HG03558 (cell line): ENCODE data around the gene B4GALT7.
A peak's percentile ranks its signal among the peaks of the same experiment; 100 is the strongest.
"Not testable (repeated sequence)": the region's sequence is repeated elsewhere in the genome, so short reads cannot be mapped to it uniquely, and the experiment has no call there.

Experiments
- ATAC-seq: cut with Tn5 transposase; IDR thresholded peaks from one replicate; pipeline ENCODE4 v1.9.1; 2021; ENCODE audit warnings: moderate number of reproducible peaks; ENCODE audit not compliant: unreplicated experiment; ENCODE audit errors: extremely low read depth

B4GALT7 gene, protein sequence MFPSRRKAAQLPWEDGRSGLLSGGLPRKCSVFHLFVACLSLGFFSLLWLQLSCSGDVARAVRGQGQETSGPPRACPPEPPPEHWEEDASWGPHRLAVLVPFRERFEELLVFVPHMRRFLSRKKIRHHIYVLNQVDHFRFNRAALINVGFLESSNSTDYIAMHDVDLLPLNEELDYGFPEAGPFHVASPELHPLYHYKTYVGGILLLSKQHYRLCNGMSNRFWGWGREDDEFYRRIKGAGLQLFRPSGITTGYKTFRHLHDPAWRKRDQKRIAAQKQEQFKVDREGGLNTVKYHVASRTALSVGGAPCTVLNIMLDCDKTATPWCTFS

DNA sequence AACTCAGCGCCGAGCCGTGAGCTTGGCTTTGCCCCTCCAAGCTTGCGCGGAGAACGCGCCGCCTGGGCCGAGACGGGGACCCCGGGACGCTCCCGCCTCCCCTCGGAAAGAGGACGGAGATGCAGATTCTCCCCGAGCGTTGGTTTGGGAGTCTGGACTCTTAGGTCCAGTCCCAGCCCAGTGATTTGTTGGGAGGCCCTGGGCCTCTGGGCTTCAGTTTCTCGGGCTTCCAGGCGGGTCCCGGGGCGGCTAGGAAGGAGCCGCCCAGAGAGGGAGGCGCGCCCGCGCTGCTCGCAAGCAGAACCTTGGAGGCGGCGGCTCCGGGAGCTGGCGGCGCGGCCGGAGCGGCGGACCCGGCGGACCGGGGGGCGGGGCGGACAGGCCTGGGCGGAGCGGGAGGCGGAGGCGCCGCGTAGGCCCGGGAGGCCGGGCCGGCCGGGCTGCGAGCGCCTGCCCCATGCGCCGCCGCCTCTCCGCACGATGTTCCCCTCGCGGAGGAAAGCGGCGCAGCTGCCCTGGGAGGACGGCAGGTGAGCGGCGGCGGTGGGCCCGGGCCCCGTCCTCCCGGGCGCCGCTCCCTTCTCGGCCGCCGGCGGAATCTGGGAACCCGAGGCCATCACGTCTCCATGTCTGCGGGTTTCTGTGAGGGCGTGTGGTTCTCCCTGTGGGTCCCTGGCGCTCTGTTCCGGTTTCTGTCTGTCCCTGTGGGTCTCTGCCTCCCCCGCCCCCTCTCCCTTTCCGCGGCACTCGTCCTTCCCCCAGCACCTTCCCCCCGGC lies at the start of gene B4GALT7:
B4GALT7 (plus strand) TSS at position 402 of the 777 bp plus-strand sequence; CDS start at position 481, 79 bp downstream.
- peak; percentile 69 for ATAC-seq

DNA sequence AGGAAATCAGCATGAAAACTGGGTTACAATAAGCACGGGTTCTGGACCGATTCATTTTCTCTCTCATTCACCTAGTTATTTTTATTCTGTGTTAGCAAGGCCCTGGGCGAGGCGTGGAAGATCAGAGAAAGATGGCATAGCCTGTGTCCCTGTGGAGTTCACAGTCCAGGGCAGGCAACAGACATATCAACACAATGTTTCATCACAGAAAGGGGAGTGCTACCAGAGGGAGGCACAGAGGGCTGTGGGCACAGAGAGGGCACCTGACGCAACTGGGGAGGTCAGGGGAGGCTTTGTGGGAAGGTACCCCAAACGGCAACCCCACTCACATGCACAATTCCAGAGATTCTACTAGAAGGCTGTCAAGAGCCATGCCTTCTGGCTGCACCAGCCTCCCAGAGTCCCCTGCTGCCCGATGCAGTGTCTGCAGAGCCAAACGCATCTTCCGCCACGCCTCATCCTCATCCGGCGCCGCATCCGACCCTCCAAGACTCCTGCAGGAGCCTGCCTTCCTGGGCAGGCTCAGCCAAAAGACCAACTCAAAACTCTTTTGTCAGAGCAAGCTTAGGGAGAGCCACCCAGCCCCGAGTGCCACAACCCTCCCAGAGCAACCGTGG lies 47.0 kb upstream of the B4GALT7 start:
- no peak for ATAC-seq

DNA sequence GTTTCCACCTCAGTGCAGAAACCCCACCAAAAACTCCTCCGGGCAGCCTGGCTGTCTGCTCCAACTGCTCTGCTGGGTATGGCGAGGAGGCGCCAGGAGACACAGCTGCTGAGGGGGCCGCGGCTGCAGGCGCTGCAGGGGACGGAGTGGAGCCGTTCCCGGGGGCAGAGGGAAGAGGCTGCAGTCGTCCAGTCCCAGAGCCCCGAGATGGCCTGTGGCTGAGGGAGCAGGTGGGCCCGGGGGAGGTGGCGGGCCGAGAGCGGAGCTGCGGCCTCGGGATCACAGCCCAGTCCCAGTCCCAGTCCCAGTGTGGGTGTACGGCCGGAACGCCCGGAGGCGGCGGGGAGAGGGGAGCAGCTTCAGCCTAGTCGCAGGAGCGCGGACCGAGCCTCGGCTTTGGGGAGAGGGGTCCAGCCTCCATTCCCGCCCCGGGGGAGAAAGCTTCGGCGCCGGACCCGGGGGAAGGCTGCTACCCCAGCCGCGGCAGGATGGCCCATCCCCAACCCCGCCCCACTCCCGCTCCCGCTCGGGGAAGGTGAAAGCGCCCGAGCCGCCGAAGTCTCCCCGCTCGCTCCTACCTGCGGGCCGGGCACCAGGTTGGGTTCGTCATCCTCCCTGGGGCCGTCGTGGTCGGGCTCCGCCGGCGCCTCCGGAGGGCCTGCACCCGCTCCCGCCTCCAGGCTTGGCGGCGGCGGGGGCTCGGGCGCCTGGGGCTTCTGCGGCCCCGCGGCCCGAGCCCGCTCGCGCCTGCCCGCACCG lies 46.1 kb upstream of the B4GALT7 start:
- ATAC-seq: no peak

DNA sequence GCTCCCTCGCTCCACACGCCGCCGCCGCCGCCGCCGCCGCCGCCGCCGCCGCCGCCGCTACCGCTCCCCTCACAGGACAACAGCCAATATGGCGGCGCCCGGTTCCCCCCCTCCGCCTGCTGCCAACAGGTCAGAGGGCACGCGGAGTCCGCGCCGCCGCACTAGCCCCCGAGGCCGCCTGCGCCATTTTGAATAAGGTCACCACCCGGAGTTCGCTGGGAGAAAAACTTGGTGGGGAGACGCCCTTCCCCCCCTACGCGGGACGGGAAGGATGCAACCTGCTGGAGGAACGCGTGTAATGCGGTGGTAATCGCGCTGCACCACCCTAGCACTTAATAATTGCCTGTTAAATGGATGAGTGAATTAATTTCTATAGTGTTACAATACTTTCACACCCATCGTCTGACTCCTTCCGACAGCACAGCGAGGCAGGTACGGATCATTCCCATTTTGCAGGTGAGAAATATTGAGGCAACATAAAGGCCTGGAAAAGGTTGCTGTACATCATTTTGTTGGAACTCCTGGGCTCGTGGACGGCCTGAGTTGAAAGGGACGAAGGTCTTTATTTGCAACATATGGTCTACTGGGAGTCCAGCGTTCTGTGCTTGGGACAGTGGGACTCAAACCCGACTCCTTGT lies 45.3 kb upstream of the B4GALT7 start, which contains the start of gene FAM193B:
FAM193B (minus strand) TSS at position 90 of the 638 bp plus-strand sequence. CDS start 105 bp downstream, outside the sequence.
- ATAC-seq: no peak

DNA sequence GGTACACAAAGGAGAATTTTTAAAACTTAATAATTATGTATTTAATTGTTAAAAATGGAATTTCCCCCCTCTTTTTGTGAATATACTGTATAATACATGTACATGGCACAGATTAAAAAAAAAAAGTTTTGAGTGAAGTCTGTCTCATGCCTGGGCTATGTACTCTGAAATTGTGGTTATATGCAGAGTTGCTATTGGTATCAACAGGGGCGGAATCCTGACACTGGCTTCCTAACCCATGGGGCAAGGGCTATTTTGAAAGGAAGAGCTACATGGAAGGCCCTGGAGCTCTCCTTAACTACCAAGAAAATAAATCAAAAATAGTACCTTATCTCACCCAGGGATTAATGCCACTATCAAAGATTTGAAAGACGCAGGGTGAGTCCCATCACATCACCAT lies 44.7 kb upstream of the B4GALT7 start:
- ATAC-seq: no peak

DNA sequence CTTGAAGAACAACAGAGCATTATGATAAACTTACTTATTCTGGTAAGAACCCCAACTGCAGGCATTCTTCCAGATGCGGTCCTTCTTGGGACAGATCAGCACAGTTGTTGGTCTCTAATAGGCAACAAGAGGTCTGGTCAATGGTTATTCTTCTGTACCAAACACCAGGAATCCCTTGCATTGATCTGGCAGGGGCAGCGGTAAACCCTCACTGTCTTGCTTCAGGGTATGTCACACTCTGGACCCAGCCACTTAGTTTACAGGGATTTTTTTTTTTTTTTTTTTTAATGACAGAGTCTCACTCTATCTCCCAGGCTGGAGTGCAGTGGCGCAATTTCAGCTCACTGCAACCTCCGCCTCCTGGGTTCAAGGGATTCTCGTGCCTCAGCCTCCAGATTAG lies 44.3 kb upstream of the B4GALT7 start:
- ATAC-seq: no peak

DNA sequence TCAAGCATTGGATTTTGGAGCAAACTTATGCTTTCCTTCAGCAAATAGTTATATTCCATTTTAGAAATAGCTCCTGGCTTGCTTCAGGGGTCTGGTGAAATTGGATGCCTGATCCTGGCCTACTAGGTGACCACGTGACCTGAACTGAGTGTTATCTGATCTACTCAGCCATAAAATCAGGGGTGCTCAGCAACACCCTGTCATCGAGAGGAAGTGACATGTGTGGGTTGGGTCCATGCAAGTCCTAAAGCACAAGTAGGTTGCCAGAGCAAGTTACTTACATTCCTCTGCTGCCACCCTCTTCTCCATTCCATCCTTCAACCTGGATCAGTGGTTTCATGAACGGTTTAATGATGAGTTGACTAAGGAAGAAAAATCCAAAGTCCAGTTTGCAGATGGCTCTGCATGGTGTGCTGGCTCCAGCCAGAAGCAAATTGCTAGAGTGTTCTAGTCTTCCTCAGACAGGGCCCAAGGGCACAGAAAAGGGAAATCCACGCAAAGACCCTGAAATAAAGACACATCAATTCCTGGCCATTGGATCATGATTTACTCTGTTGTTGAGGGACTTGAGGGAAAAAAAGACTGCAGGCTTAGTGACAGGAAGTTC lies 42.8 kb upstream of the B4GALT7 start:
- no peak for ATAC-seq

DNA sequence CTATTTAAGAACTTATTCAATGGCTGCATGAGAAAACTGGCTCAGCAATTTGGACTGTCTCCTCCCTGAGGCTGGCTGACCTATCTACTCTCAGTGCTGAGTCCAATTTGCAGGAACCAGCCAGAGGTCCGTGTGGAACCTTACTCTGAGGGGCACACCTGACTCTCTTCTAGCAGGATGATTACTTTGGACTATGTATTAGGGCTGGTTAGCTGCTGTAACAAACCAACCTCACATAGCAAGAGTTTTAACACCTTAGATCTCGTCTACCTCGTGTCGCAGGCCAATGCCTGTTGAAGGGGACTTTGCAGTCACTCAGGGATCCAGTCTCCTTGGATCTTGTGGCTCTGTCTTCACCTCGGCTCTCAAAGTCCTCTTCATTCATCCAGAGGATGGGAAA lies 42.1 kb upstream of the B4GALT7 start:
- ATAC-seq: no peak

DNA sequence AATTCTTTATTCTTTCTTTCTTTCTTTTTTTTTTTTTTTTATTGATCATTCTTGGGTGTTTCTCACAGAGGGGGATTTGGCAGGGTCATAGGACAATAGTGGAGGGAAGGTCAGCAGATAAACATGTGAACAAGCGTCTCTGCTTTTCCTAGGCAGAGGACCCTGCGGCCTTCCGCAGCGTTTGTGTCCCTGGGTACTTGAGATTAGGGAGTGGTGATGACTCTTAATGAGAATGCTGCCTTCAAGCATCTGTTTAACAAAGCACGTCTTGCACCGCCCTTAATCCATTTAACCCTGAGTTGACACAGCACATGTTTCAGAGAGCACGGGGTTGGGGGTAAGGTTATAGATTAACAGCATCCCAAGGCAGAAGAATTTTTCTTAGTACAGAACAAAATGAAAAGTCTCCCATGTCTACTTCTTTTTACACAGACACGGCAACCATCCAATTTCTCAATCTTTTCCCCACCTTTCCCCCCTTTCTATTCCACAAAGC lies 40.4 kb upstream of the B4GALT7 start:
- not testable (repeated sequence) for ATAC-seq

DNA sequence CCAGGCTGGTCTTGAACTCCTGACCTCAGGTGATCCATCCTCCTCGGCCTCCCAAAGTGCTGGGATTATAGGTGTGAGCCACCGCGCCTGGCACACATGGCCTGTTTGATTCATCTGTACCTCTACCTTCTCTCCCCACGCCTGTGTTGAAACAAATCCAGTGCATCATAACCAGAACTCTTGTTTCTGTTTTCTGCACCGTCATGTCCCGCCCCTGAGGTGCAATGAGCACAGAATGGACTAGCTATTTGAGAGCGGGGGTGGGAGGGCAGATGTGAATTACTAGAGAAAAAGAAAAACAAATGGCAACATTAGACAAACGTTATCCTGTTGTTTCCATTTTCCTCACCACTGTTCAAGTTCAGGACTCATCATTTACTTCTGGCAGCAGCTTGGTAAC lies 34.9 kb upstream of the B4GALT7 start:
- no peak for ATAC-seq

DNA sequence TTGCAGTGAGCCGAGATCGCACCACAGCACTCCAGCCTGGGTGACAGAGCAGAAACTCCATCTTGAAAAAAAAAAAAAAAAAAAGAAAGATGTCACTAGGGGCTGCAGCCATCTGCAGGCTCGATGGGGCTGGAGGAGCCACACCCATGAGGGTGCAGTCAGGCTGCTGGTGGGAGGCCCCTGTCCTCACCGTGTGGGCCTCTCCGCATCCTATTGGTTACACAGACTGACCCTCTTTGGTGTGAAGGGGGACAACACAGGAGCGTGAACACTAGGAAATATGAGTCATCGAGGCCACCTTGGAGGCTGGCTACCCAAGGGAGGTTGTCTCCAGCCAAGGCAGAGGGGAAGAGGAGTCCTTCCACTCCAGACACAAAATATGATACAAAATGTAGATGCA lies 31.6 kb upstream of the B4GALT7 start:
- no peak for ATAC-seq

DNA sequence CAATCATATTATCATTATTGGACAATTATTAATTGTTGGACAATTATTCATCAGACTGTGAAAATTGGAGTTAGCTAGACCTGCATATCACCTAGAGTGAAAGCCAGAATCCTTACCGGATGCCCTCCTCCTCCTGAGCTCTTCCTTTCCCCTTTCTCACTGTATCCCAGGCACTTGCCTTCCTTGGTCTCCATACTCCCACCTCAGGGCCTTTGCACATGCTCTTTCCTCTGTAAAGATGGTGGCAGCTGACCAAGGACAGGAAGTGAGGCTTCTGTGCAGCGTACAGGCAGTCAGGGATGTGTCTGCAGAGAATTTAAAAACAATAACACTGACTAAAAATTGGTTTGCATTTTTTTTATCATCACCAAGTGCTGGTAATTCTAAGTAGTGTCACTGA lies 30.0 kb upstream of the B4GALT7 start:
- ATAC-seq: no peak

DNA sequence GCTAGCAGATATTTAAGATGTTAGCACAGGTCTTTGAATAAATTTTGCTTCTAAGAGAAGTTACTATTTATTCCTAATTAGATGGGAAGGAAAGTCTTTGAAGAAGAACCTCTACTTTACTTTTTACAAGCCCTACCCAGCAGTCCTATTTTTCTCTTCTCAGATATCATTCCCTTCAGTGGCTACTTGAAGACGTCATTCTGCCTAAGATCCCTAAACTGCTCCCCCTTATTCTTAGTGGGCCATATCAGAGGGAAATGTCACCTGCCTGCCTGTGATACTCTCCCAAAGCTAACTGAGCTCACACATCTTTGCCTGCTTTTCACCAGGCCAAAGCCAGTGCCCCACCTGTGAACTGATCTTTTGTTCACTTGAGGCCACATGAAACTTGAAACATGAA lies 24.4 kb upstream of the B4GALT7 start:
- ATAC-seq: no peak

DNA sequence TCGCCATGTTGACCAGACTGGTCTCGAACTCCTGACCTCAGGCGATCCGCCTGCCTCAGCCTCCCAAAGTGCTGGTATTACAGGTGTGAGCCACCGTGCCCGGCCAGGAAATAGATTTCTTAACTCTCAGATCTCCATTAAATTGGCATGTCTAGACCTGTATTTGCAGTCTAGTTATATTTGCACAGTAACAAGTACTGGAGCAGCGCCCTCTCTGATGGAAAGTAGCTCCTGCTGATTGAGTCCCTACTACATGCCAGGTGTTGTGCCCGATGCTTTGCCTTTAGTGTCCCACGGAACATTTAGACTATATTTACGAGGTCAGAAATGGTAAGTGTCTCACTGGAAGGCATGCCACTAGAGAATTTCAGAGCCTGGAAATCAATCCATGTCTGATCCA lies 23.8 kb upstream of the B4GALT7 start:
- no peak for ATAC-seq

DNA sequence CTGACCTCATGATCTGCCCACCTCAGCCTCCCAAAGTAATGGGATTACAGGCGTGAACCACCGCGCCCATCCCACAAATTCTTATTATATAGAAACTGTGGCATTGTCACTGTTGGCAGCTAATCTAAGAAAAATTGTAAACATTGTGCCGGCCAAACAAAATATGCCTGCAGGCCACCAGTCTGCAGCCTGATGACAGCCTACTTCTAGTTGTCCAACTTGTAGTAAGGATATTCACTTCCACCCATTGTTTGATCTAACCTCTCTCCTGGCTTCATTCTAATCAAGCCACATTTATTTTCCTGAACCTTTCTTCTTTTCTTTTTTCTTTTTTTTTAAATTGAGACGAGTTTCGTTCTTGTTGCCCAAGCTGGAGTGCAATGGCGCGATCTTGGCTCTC lies 21.6 kb upstream of the B4GALT7 start:
- ATAC-seq: no peak

DNA sequence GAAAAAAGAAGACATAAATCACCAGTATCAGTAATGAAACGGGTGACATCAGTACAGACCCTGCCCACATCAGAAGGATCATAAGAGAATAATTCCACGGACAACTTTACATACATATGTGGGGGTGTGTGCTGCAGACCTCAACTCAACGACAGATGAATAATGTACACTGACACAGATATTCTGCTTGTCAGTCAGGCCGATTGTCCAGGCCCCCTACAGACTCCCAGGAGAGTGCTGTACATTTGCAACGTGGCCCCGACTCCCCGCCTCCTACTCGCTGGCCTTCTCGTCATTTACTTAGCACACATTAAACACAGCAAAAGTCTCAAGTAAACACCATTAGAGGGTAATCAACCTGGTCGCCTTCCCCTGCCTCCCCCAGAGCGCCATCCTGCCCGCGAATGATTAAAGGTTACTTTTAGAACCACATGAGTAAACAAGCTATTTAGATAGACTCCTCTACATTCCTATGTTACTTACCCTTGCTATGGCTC lies 11.5 kb upstream of the B4GALT7 start:
- no peak for ATAC-seq

DNA sequence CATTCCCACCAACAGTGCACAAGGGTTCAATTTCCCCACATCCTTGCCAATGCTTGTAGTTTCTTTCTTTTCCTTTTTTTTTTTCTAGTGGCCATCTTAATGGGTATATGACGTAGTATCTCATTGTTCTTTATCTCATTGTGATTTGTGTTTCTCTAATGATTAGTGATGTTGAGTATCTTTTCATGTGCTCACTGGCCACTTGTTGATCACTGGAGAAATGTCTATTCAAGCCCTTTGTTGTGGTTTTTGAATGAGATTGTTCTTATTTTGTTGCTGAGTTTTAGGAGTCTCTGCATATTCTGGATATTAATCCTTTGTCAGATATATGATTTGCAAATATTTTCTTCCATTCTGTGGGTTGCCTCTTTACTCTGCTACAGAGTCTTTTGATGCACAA lies 9.5 kb upstream of the B4GALT7 start:
- ATAC-seq: no peak

DNA sequence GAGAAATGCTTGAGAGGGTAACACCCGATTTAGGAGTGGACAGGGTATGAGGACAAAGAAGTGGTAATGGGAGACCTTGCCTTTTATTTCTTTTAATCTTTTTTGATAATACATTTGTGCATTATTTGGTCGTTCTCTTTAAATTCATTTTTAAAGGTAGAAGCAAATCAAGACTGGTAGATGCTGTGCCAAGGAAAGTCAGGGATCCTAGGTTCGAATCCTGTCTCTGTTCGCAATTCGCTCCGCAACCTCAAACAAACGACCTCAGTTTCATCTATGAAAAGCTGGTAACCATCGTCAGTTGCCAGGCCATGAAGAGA lies 8.3 kb upstream of the B4GALT7 start:
- ATAC-seq: no peak
